ENCODE results near the gene KIAA1549.
"Not testable (repeated sequence)": the region's sequence is repeated elsewhere in the genome, so short reads cannot be mapped to it uniquely, and the experiment has no call there.

The KIAA1549 gene

DNA sequence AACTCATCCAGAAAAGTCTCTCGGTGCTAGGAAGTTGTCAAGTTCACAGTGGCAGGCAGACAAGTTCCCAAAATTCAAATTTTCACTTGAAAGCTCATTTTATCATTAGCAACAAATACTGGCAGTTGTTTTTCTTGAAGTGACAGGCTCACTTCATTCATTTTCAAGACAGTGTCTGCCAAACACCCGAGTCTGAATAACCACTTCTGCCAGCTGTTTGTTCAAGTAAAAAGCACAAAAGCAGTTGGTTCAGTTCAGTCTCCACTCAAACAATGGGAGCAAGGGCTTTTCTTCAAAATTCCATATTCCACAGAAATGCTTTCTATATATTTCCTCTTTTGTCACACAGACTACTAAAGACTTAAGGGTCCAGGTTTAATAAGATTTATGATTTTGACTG lies 135.5 kb downstream of the KIAA1549 start:
- no peak for DNase-seq

GRCh38 chr7:138843632-138844580 lies 137.3 kb downstream of the KIAA1549 start:
- DNase-seq, result no peak

DNA sequence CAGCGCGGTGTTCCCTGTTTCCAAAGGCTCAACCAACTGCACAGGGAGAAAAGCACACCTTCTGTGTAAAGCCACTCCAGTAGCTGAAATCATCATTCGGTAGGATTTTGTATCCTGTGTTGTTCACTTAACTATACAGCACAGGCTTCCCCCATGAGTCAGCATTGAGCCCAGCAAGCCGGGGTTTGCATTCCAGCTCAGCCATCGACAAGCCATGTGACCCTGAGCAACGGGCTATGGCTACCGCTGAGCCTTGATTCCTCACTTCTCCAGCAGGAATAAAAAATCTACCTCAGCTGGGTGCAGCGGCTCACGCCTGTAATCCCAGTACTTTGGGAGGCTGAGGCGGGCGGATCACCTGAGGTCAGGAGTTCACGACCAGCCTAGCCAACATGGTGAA lies 139.1 kb downstream of the KIAA1549 start:
- DNase-seq, result no peak

DNA sequence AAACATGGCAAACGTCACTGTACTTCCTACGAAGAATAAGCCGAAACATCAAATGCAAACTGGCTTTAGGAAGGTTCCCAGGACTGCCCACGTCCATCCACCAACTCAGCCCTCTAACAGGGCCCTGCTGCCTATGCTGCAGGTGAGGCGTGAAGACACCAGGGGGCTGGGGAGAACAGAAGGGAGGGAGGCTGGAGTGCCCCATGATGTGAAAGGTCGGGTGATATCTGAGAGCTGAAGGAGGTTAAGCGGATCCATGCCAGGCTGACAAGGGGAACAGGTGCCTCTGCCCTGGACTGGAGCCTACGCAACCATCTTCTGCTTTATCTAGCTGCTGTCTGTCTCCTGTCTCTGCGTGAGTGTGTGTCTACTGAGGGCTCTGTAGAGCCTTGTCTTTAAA lies 143.0 kb downstream of the KIAA1549 start:
- peak; percentile 73 for DNase-seq

- DNase-seq, result peak; percentile 85
Observed at GRCh38 chr7:138837627-138838026, 143.6 kb downstream of the KIAA1549 start.

DNA sequence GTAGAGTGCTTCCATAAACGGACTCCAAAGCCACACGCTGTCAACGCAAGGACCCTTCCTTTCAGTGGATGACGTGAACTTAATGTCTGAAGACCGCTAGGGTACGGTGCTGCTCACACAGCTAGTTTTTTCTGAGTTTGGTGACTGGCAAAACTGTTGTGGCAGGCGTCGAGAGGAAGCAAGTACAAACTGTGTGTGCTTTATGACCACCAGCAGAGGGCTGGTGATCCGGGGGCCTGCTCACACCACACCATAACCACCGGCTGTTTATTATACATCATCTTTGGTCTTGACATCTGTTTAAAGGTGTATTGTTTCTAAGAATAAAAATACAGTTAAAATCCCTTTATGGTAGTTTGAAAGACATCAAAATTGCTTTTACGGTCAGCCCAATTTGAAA lies 146.1 kb downstream of the KIAA1549 start:
- DNase-seq, result no peak

DNA sequence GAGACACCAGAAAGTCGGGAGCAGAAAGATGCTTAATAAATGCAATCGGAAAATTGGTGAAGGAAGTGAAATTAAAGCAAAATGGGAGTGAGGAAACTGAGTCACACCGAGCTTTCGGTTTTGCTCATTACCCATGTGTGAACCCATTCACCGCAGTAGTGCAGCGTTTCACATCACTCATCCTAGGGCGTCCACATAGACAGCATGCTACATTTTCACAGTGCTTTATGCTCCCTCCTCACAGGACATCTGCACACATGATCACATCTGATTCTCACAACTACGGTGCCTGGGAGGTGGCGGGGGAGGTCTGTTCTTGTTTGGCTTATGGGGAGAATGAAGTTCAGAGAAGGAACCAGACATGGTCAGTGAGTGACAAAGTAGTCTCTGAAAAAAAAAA lies 146.6 kb downstream of the KIAA1549 start:
- DNase-seq, result no peak

DNA sequence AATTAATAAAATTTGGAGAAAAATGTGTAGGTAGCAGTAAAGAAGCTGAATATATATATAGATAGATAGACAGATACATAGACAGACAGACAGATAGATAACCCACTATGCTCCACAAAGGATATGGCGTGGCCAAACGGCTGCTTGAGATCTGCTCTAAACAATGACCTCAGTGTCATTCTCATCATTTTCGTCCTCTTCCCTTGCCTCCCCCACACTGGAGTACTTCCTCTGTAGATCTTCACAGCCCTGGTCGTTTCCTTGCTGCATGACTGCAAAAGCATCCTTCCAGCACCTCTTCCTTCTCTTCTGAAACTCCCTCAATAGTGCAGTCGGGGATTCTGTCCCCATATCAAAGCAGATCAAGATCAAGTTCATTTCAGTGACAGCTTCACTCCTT lies 147.6 kb downstream of the KIAA1549 start:
- no peak for DNase-seq

GRCh38 chr7:138832966-138833365 lies 148.2 kb downstream of the KIAA1549 start:
- DNase-seq, result no peak

DNA sequence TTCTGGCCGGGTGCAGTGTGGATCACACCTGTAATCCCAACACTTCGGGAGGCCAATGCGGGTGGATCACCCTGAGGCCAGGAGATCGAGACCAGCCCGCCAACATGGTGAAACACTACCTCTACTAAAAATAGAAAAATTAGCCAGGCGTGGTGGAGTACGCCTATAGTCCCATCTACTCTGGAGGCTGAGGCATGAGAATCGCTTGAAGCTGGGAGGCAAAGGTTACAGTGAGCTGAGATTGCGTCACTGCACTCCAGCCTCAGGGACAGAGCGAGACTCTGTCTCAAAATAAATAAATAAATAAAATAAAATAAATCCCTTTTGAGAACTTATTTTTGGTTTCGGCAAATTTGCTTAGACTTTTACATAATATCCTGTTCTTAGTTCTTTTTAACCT lies 151.9 kb downstream of the KIAA1549 start:
- no peak for DNase-seq

DNA sequence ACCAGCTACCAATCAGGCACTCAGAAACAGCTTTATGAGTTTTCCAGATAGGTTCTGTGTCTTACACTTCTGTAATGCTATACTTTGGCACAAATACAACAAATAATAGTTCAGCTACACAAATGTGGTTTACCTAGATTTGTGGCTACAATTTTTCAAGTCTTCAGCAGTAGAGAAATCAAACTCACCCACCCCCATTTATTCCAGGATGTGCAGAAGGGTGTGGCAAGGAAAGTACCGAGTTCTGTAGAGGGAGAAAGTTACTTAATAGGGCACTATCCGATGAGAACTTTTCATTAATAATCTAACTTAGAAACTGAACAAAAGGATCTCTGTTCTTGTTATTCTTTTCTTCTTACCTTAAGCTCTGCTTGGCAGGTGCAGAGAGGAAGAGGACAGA lies 152.9 kb downstream of the KIAA1549 start:
- no peak for DNase-seq

DNA sequence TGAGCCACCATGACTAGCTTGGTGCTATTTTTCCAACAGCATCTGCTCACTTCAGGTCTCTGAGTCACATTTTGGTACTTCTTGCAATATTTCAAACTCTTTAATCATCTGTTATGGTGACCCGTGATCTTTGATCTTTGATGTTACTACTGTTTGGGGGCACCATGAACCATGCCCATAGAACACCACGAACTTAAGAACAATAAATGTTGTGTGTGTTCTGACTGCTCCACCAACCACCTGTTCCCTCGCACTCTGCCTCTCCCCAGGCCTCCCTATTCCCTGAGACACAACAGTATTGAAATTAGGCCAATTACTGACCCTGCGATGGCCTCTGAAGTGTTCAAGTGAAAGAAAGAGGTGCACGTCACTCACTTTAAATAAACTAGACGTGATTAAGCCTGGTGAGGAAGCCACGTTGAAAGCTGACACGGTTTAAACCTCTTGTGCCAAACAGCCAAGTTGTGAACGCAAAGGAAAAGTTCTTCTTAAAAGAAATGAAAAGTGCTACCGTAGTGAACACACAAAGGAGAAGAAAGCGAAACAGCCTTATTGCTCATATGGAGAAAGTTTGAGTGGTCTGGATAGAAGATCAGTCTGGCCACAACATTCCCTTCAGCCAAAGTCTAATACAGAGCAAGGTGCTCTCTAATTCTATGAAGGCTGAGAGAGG lies 156.0 kb downstream of the KIAA1549 start:
- DNase-seq, result no peak

DNA sequence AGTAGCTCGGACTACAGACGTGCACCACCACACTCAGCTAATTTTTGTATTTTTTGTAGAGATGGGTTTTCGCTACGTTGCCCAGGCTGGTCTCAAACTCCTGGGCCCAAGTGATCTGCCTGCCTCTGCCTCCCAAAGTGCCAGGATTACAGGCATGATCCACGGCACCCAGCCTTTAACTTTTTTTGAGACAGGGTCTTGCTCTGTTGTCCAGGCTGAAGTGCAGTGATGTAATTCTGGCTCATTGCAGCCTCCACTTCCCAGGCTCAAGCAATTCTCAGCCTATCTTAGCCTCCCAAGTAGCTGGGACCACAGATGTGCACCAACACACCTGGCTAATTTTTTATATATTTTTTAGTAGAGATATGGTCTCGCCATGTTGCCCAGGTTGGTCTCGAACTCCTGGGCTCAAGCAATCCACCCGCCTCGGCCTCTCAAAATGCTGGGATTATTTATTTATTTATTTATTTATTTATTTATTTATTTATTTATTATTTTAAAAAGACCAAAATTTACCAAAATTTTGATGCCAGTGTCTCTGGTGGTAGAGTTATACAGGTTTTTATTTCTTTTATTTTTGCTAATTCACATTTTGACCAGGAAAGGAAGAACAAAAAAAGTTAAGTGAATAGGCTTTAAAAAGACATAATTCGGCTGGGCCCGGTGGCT lies 158.2 kb downstream of the KIAA1549 start:
- no peak for DNase-seq

DNA sequence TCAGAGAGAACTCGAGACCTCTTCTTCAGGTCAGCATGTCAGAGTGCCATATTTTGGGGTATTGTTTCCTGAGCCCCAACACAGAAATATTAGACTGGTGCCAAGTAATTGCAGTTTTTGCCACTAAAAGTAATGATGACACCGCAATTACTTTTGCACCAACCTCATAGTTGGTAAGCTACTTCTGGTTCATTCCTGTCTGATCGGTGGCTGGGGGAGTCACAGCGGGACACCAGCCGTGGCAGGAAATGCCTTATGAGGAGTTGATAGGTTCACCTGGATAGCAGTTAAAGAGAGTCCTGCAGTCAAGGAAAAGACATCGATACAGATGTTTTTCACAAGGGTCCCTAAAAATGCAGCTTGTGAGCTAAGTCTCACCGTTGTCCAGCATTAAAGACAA lies 159.3 kb downstream of the KIAA1549 start:
- DNase-seq, result no peak

- no peak for DNase-seq
Observed at GRCh38 chr7:138819625-138820024, 161.6 kb downstream of the KIAA1549 start.

DNA sequence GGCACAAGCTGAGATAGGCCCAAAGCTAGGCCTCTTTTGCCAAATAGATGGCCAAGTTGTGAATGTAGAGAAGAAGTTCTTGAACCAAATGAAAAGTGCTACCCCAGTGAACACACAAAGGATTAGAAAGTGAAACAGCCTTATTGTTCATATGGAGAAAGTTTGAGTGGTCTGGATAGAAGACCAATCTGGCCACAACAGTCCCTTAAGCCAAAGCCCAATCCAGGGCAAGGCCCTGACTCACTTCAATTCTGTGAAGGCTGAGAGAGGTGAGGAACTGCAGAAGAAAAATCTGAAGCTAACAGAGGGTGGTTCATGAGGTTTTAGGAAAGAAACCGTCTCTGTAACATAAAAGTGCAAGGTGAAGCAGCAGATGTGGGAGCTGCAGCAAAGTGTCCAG lies 164.5 kb downstream of the KIAA1549 start:
- DNase-seq, result no peak

DNA sequence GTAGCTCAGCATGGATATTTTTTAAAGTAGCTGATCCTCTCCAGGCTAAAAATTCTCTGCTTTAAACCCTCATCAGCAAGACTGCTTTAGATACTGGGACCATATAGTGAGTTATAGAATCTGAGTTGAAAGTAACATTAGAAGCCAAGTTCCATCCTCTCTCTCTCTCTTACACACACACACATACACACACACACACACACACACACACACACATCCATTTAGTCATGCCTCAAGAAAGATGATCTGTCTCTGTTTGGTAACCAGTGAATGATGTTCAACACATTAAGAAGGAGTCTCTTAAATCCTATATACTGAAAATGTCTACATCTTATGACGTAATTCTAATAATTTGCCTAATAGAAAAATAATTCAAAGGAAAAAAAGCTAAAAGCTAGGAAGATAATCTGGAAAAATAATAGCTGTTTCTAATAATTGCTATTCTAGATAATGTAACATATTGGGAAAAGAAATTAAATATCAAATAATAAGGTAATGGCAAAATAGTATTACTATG lies 166.3 kb downstream of the KIAA1549 start:
- DNase-seq, result no peak

GRCh38 chr7:138813945-138814344 lies 167.2 kb downstream of the KIAA1549 start:
- DNase-seq, result no peak

DNA sequence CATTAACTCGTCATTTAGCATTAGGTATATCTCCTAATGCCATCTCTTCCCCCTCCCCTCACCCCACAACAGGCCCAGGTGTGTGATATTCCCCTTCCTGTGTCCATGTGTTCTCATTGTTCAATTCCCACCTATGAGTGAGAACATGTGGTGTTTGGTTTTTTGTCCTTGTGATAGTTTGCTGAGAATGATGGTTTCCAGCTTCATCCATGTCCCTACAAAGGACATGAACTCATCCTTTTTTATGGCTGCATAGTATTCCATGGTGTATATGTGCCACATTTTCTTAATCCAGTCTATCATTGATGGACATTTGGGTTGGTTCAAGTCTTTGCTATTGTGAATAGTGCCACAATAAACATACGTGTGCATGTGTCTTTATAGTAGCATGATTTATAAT lies 169.9 kb downstream of the KIAA1549 start:
- not testable (repeated sequence) for DNase-seq

GRCh38 chr7:138809346-138809745 lies 171.8 kb downstream of the KIAA1549 start:
- DNase-seq, result no peak

DNA sequence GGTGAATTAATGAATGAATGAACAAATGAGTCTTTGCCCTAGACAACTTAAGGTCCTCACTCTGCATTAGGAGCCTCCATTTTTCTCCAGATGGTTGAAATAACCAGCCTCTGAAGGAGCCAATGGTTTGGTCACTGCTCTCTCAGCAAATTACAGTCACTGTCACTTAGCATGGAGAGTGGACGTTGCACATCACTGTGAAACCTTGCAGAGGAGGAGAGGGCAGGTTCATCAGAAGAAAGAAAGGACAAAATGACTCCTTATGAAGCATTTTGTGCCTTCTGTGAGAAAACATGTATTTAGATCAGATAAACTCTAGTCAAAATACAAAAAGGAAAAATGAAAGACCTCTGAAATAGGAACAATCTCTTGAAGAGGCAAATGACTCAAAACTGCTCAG lies 176.6 kb downstream of the KIAA1549 start:
- no peak for DNase-seq

DNA sequence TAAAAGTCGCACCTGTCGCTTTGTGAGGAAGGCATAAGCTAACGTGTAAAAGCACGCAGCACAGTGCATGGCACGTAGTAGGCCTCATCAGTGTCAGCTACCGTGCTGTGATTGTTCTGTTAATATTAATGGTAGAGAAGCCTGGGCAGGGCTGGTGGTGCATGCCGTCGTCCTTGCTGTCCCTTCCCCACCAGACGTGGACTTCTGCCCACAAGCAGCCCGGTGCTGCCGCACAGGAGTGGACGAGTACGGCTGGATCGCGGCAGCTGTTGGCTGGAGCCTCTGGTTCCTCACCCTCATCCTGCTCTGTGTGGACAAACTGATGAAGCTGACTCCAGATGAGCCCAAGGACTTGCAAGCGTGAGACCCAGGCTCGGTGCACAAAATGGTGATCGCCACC lies 178.5 kb downstream of the KIAA1549 start:
- DNase-seq, result no peak

DNA sequence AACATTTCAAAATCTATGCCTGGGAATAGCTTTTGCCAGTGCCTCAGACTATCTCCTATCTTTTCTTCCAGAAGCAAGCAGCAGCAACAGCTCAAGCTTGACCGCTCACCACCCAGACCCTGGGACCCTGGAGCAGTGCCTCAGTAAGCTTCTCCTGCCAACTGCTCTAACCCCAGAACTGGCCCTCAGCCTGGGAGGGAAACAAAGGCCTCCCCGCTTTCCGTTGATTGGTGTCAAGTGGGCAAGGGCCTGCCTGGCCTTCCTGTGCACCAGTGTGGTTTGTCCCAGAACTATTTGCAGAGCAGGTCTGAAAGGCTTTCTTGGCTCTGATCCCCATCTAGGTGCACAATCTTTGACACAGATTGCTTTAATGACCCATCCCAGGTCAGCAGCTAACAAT lies 179.9 kb downstream of the KIAA1549 start:
- DNase-seq, result no peak
